Measurements from ENCODE around the gene GAS2L2. TPM values are rescaled to one million over a fixed set of nuclear protein-coding genes. Genes with fewer than 3 reads are reported as not detected.

Gene GAS2L2
- total and polyA plus RNA-seq, 2 of the 8 experiments (the other 6 are each of a cell fraction or from before 2014, with no cell fraction given): 0.09 to 0.13 TPM

- no peak overlapping the region for H2BK120ac ChIP-seq (replicated peaks; ENCODE audit: low read depth, low read length)
- no peak overlapping the region for H4K8ac ChIP-seq (ENCODE audit: extremely low read depth, insufficient read depth, low read length)
- H3K14ac ChIP-seq (ENCODE audit: insufficient read length): no peak overlapping the region
- no peak overlapping the region for H2BK20ac ChIP-seq (ENCODE audit: low read length)
- no peaks in the 10 kb centered on the region for H3K4me1 ChIP-seq (replicated peaks in 1 of 4; ENCODE audit: control insufficient read depth in 3 of 4, insufficient read depth in 4 of 4, low read length in 3 of 4)
- H3K9me3 ChIP-seq (ENCODE audit: insufficient read depth in 2 of 2, low read depth in 1 of 2, low read length in 1 of 2): no peaks in the 10 kb centered on the region
- no peak overlapping the region for H2BK12ac ChIP-seq (ENCODE audit: low read depth, low read length)
- no peak overlapping the region for H3K4me3 ChIP-seq (ENCODE audit: extremely low read depth in 1 of 4, insufficient read depth in 2 of 4, low read depth in 3 of 4, low read length in 4 of 4)
- H4K91ac ChIP-seq (replicated peaks; ENCODE audit: insufficient read length, low read length): no peak overlapping the region
- no peaks in the 10 kb centered on the region for H3K79me2 ChIP-seq (ENCODE audit: control insufficient read depth in 1 of 2, insufficient read depth in 2 of 2, low read length in 2 of 2)
- no peak for FAIRE-seq
- 80% methylated on average over 2 of the region's 2 CpGs; no CpG with 5 or more reads in 1 of the 2 experiments for WGBS, 2 experiments (ENCODE audit: extremely low coverage in 1 of 2, insufficient coverage in 1 of 2, insufficient read length in 1 of 2, insufficient replicate concordance in 2 of 2, low coverage in 1 of 2, low lambda C conversion rate in 2 of 2, missing lambda C conversion rate in 1 of 2)
- no peak for DNase-seq (ENCODE audit: low read depth in 1 of 2, low spot score in 2 of 2)
- H3K56ac ChIP-seq (replicated peaks; ENCODE audit: insufficient read length, low read depth, low read length): no peak overlapping the region
- no peak overlapping the region for H3K4ac ChIP-seq (replicated peaks; ENCODE audit: insufficient read length, low read depth, low read length)
- no peak overlapping the region for H2BK5ac ChIP-seq (ENCODE audit: low read depth, low read length)
- H3K9ac ChIP-seq (replicated peaks in 1 of 4; ENCODE audit: extremely low read depth in 1 of 4, low read depth in 3 of 4, low read length in 3 of 4): no peak overlapping the region
- H3K18ac ChIP-seq (ENCODE audit: extremely low read depth, low read length): no peak overlapping the region
- H4K20me1 ChIP-seq (replicated peaks in 1 of 2; ENCODE audit: control insufficient read depth in 1 of 2, insufficient read depth in 2 of 2, low read length in 2 of 2): peaks cover 0 to 12% of the 10 kb centered on the region in 2 experiments
- H2BK15ac ChIP-seq (ENCODE audit: low read length): no peak overlapping the region
- no peak overlapping the region for H3K4me2 ChIP-seq (ENCODE audit: insufficient read depth in 1 of 2, low read depth in 2 of 2, low read length in 2 of 2)
- H3K36me3 ChIP-seq (ENCODE audit: control insufficient read depth in 2 of 4, insufficient read depth in 4 of 4, low read length in 3 of 4): peaks cover 0 to 19% (median 11%) of the 10 kb centered on the region in 4 experiments; a peak in 6 of 8 replicates
- no peak overlapping the region for H3K27ac ChIP-seq (ENCODE audit: low read depth, low read length)
- ChIA-PET CTCF (ENCODE audit: partially characterized antibody) (interaction anchor here (1.0 to 3.8 kb wide), 3 partner anchors 10 to 30 kb away, joined by 3 to 15 read pairs (median 4); no protein-coding TSS in a partner anchor), POLR2A (ENCODE audit: partially characterized antibody) (interaction anchor here (0.9 kb wide), 1 partner anchor 39 kb away, joined by 4 read pairs; no protein-coding TSS in a partner anchor)
- H4K5ac ChIP-seq (ENCODE audit: insufficient read length, low read depth, low read length): no peak overlapping the region
- no peak overlapping the region for H2AK5ac ChIP-seq (ENCODE audit: low read depth, low read length)
- H3K23me2 ChIP-seq (ENCODE audit: low read depth, low read length): no peaks in the 10 kb centered on the region
- H3K79me1 ChIP-seq (ENCODE audit: low read depth, low read length): no peaks in the 10 kb centered on the region
- H2AFZ ChIP-seq (ENCODE audit: low read length): no peak overlapping the region
- H3K27me3 ChIP-seq (replicated peaks in 1 of 4; ENCODE audit: control insufficient read depth in 3 of 4, extremely low read depth in 1 of 4, insufficient read depth in 3 of 4, low read length in 3 of 4): peaks cover 0 to 1% (median 0%) of the 10 kb centered on the region in 4 experiments; a peak in 1 of 7 replicates
- H3K23ac ChIP-seq (ENCODE audit: insufficient read length): no peak overlapping the region
- no peak for TF ChIP-seq SP4 (IDR thresholded peaks at IDR 0.05; ENCODE audit: low read length)
- TF ChIP-seq SIX5 (IDR thresholded peaks at IDR 0.05; ENCODE audit: low read depth, low read length): no peak
- TF ChIP-seq USF2 (IDR thresholded peaks at IDR 0.05; ENCODE audit: low read length): no peak
- no peak for TF ChIP-seq SRF (IDR thresholded peaks at IDR 0.05; ENCODE audit: low read depth, low read length)
- no peak for TF ChIP-seq ATF2 (IDR thresholded peaks at IDR 0.05; ENCODE audit: low read length)
- TF ChIP-seq RAD21 (IDR thresholded peaks at IDR 0.05 in 1 of 2, conservative IDR thresholded peaks at IDR 0.05 in 1 of 2; ENCODE audit: low read depth in 2 of 2, low read length in 2 of 2): no peak
- TF ChIP-seq SP1 (IDR thresholded peaks at IDR 0.05; ENCODE audit: low read depth, low read length): no peak
- no peak for TF ChIP-seq TCF12 (IDR thresholded peaks at IDR 0.05; ENCODE audit: low read depth, low read length)
- TF ChIP-seq BCL11A (IDR thresholded peaks at IDR 0.05; ENCODE audit: low read depth in 2 of 2, low read length in 2 of 2): no peak
- no peak for TF ChIP-seq POLR2A (IDR thresholded peaks at IDR 0.05; ENCODE audit: control extremely low read depth in 1 of 2, low read depth in 2 of 2, low read length in 2 of 2)
- TF ChIP-seq SAP30 (IDR thresholded peaks at IDR 0.05; ENCODE audit: insufficient read depth, insufficient replicate concordance, low read length): no peak
These were observed 35.6 kb downstream of the GAS2L2 start for GRCh38 chr17:35717475-35717874.
